HEK293 (cell line): ENCODE results near the gene MAPK12.
A peak's percentile ranks its signal among the peaks of the same experiment; 100 is the strongest.

Experiments used
- CTCF ChIA-PET: fragments of 350-600 bp; formaldehyde crosslinking; extraction: SDS; loops from one replicate; lab custom pipeline; 2021; ENCODE audit warnings: antibody characterized with exemption; lab: Yijun Ruan, JAX
- POLR2A ChIA-PET: fragments of 300-600 bp; formaldehyde crosslinking; extraction: SDS; loops from one replicate; lab custom pipeline; 2020; ENCODE audit warnings: antibody characterized with exemption, inconsistent platforms; lab: Yijun Ruan, JAX
- H3K27ac ChIP-seq: fragments of 200-500 bp; sonication (Bioruptor generic); 2 replicates; pipeline ENCODE4 v1.5.1; 2014; ENCODE audit warnings: low read depth, low read length, control low read depth, inconsistent platforms; ENCODE audit errors: extremely low read depth
- H3K36me3 ChIP-seq, 2 experiments: fragments of 200-500 bp in 1 of 2; sonication (Bioruptor generic) in 1 of 2; 1 replicate in 1 of 2; 2 replicates in 1 of 2; pipeline ENCODE4 v1.5.1; 2014 to 2017; ENCODE audit warnings: inconsistent platforms in 2 of 2, low read length in 2 of 2; ENCODE audit not compliant: control insufficient read depth in 2 of 2, insufficient read depth in 1 of 2
- H3K4me1 ChIP-seq: fragments of 200-500 bp; sonication (Bioruptor generic); 2 replicates; pipeline ENCODE4 v1.5.1; 2014; ENCODE audit warnings: mild to moderate bottlenecking, low read length, inconsistent platforms; ENCODE audit not compliant: control insufficient read depth, insufficient read depth
- H3K4me3 ChIP-seq: 2 replicates; pipeline ENCODE4 v1.5.1; 2011; ENCODE audit warnings: low read depth, mild to moderate bottlenecking, control low read depth, low read length, moderate library complexity
- H3K9me3 ChIP-seq: fragments of 200-500 bp; sonication (Bioruptor generic); 2 replicates; pipeline ENCODE4 v1.5.1; 2014; ENCODE audit warnings: low read depth, low read length, inconsistent platforms; ENCODE audit not compliant: control insufficient read depth, insufficient read depth
- EGR2 ChIP-seq: fragments of 450-650 bp; formaldehyde crosslinking; IDR thresholded peaks from 2 replicates; pipeline ENCODE4 v1.5.1; 2016; ENCODE audit warnings: low read depth, missing biosample characterization, missing genetic modification characterization
- KLF7 ChIP-seq: fragments of 450-650 bp; formaldehyde crosslinking; IDR thresholded peaks from 2 replicates; pipeline ENCODE4 v1.5.1; 2016; ENCODE audit warnings: missing biosample characterization, missing genetic modification characterization, borderline replicate concordance
- SALL2 ChIP-seq: fragments of 450-650 bp; formaldehyde crosslinking; IDR thresholded peaks from 2 replicates; pipeline ENCODE4 v1.5.0; 2017; ENCODE audit warnings: missing biosample characterization, mild to moderate bottlenecking, missing genetic modification characterization, borderline replicate concordance
- TRIM28 ChIP-seq: IDR thresholded peaks from 2 replicates; pipeline ENCODE4 v1.6.1; 2011; ENCODE audit warnings: low read length, control low read depth, borderline replicate concordance
- ZBTB17 ChIP-seq: fragments of 450-650 bp; formaldehyde crosslinking; IDR thresholded peaks from 2 replicates; pipeline ENCODE4 v1.5.1; 2016; ENCODE audit warnings: missing biosample characterization, missing genetic modification characterization
- ZBTB7A ChIP-seq: fragments of 450-650 bp; formaldehyde crosslinking; IDR thresholded peaks from 2 replicates; pipeline ENCODE4 v1.5.1; 2016; ENCODE audit warnings: low read depth, missing biosample characterization, missing genetic modification characterization
- ZNF248 ChIP-seq: fragments of 450-650 bp; formaldehyde crosslinking; IDR thresholded peaks from 2 replicates; pipeline ENCODE4 v1.5.1; 2017; ENCODE audit warnings: missing biosample characterization, missing genetic modification characterization
- ZNF404 ChIP-seq: fragments of 450-650 bp; formaldehyde crosslinking; IDR thresholded peaks from 2 replicates; pipeline ENCODE4 v1.5.1; 2017; ENCODE audit warnings: missing biosample characterization, missing genetic modification characterization
- ZNF544 ChIP-seq: fragments of 450-650 bp; formaldehyde crosslinking; IDR thresholded peaks from 2 replicates; pipeline ENCODE4 v1.5.0; 2017; ENCODE audit warnings: missing biosample characterization, missing genetic modification characterization
- ZNF549 ChIP-seq: fragments of 450-650 bp; IDR thresholded peaks from 2 replicates; pipeline ENCODE4 v1.5.1; 2018; ENCODE audit warnings: missing biosample characterization, missing genetic modification characterization, mild to moderate bottlenecking, inconsistent platforms, moderate library complexity
- ZNF571 ChIP-seq: fragments of 450-650 bp; formaldehyde crosslinking; IDR thresholded peaks from 2 replicates; pipeline ENCODE4 v1.5.0; 2017; ENCODE audit warnings: missing biosample characterization, missing genetic modification characterization
- ZNF747 ChIP-seq: fragments of 450-650 bp; formaldehyde crosslinking; IDR thresholded peaks from 2 replicates; pipeline ENCODE4 v1.5.1; 2016; ENCODE audit warnings: missing biosample characterization, missing genetic modification characterization
- ZNF792 ChIP-seq: fragments of 450-650 bp; formaldehyde crosslinking; IDR thresholded peaks from 2 replicates; pipeline ENCODE4 v1.5.1; 2016; ENCODE audit warnings: missing biosample characterization, missing genetic modification characterization
- ZNF843 ChIP-seq: fragments of 450-650 bp; formaldehyde crosslinking; IDR thresholded peaks from 2 replicates; pipeline ENCODE4 v1.5.1; 2016; ENCODE audit warnings: missing biosample characterization, missing genetic modification characterization
- TF ChIP-seq, protein P1 (sequence below): fragments of 450-650 bp; formaldehyde crosslinking; IDR thresholded peaks from 2 replicates; pipeline ENCODE4 v1.5.1; 2016; ENCODE audit warnings: missing biosample characterization, missing genetic modification characterization
- TF ChIP-seq, protein P2 (sequence below): fragments of 450-650 bp; formaldehyde crosslinking; conservative IDR thresholded peaks from 2 replicates; pipeline ENCODE4 v1.5.1; 2016; ENCODE audit warnings: low read depth, missing biosample characterization, missing genetic modification characterization
- TF ChIP-seq, protein P3 (sequence below): fragments of 450-650 bp; IDR thresholded peaks from 2 replicates; pipeline ENCODE4 v1.5.1; 2018; ENCODE audit warnings: missing biosample characterization, missing genetic modification characterization
- TF ChIP-seq, protein P4 (sequence below): fragments of 450-650 bp; formaldehyde crosslinking; IDR thresholded peaks from 2 replicates; pipeline ENCODE4 v1.5.1; 2016; ENCODE audit warnings: missing biosample characterization, missing genetic modification characterization
- TF ChIP-seq, protein P5 (sequence below): fragments of 450-650 bp; formaldehyde crosslinking; IDR thresholded peaks from 2 replicates; pipeline ENCODE4 v1.5.1; 2016; ENCODE audit warnings: missing biosample characterization, missing genetic modification characterization
- TF ChIP-seq, protein P6 (sequence below): fragments of 450-650 bp; formaldehyde crosslinking; IDR thresholded peaks from 2 replicates; pipeline ENCODE4 v1.5.1; 2016; ENCODE audit warnings: missing biosample characterization, missing genetic modification characterization
- TF ChIP-seq, protein P7 (sequence below): fragments of 450-650 bp; formaldehyde crosslinking; IDR thresholded peaks from 2 replicates; pipeline ENCODE4 v1.5.1; 2016; ENCODE audit warnings: missing biosample characterization, missing genetic modification characterization

The MAPK12 gene

DNA sequence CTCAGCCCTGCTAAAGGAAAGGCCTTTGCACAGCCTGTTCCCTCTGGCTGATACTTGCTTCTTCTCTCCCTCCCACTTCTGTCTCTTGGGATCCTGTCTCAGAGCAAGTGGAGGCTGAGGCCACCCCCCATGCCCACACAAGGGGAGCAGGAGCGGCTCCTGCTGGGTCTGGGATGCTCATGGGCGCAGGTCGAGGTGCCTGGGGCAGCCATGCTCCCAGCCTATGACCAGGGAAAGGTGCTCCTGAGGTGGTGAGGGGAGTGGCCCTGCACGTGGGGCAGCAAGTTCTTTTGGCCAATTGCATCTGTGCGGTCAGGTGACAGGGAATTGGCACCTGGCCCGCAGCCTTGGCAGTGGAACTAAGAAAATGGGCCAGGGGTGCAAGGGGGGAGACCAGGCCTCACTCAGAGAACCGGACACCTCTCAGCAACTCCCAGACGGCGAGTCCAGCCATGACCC lies 7.2 kb upstream of the MAPK12 start:
- peaks cover 14% of the 10 kb centered on the region for H3K4me1 ChIP-seq
- H3K9me3 ChIP-seq, result no peaks in the 10 kb centered on the region
- CTCF ChIA-PET, result interaction anchor here (0.7 to 1.1 kb wide), 4 partner anchors 16 to 169 kb away, joined by 3 read pairs; no protein-coding TSS in a partner anchor
- H3K27ac ChIP-seq, result no peak overlapping the region
- POLR2A ChIA-PET, result interaction anchor here (1.3 kb wide), 1 partner anchor 13 kb away, joined by 3 read pairs; no protein-coding TSS in a partner anchor
- no peaks in the 10 kb centered on the region for H3K36me3 ChIP-seq
- no peak overlapping the region for H3K4me3 ChIP-seq
- TF ChIP-seq, protein P1, sequence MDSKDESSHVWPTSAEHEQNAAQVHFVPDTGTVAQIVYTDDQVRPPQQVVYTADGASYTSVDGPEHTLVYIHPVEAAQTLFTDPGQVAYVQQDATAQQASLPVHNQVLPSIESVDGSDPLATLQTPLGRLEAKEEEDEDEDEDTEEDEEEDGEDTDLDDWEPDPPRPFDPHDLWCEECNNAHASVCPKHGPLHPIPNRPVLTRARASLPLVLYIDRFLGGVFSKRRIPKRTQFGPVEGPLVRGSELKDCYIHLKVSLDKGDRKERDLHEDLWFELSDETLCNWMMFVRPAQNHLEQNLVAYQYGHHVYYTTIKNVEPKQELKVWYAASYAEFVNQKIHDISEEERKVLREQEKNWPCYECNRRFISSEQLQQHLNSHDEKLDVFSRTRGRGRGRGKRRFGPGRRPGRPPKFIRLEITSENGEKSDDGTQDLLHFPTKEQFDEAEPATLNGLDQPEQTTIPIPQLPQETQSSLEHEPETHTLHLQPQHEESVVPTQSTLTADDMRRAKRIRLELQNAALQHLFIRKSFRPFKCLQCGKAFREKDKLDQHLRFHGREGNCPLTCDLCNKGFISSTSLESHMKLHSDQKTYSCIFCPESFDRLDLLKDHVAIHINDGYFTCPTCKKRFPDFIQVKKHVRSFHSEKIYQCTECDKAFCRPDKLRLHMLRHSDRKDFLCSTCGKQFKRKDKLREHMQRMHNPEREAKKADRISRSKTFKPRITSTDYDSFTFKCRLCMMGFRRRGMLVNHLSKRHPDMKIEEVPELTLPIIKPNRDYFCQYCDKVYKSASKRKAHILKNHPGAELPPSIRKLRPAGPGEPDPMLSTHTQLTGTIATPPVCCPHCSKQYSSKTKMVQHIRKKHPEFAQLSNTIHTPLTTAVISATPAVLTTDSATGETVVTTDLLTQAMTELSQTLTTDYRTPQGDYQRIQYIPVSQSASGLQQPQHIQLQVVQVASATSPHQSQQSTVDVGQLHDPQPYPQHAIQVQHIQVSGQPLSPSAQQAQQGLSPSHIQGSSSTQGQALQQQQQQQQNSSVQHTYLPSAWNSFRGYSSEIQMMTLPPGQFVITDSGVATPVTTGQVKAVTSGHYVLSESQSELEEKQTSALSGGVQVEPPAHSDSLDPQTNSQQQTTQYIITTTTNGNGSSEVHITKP (tag by site-specific recombination), result peak; percentile 75
- TF ChIP-seq ZNF549 (tag by site-specific recombination) (no peak), ZNF843 (tag by site-specific recombination) (no peak), KLF7 (no peak), ZNF792 (tag by site-specific recombination) (no peak), ZNF248 (no peak), TRIM28 (no peak), ZBTB17 (tag by site-specific recombination) (peak; percentile 70), ZNF747 (tag by site-specific recombination) (no peak), ZNF404 (tag by site-specific recombination) (no peak), EGR2 (tag by site-specific recombination) (peak; percentile 26; the same call in 1 of the 2 replicates), SALL2 (tag by site-specific recombination) (no peak), ZNF544 (tag by site-specific recombination) (no peak), ZBTB7A (tag by site-specific recombination) (0 out of 2 replicates have a peak, but pooled peaks have one; percentile 29), ZNF571 (tag by site-specific recombination) (no peak)
- TF ChIP-seq, protein P2, sequence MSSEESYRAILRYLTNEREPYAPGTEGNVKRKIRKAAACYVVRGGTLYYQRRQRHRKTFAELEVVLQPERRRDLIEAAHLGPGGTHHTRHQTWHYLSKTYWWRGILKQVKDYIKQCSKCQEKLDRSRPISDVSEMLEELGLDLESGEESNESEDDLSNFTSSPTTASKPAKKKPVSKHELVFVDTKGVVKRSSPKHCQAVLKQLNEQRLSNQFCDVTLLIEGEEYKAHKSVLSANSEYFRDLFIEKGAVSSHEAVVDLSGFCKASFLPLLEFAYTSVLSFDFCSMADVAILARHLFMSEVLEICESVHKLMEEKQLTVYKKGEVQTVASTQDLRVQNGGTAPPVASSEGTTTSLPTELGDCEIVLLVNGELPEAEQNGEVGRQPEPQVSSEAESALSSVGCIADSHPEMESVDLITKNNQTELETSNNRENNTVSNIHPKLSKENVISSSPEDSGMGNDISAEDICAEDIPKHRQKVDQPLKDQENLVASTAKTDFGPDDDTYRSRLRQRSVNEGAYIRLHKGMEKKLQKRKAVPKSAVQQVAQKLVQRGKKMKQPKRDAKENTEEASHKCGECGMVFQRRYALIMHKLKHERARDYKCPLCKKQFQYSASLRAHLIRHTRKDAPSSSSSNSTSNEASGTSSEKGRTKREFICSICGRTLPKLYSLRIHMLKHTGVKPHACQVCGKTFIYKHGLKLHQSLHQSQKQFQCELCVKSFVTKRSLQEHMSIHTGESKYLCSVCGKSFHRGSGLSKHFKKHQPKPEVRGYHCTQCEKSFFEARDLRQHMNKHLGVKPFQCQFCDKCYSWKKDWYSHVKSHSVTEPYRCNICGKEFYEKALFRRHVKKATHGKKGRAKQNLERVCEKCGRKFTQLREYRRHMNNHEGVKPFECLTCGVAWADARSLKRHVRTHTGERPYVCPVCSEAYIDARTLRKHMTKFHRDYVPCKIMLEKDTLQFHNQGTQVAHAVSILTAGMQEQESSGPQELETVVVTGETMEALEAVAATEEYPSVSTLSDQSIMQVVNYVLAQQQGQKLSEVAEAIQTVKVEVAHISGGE, result no peak
- TF ChIP-seq, protein P3, sequence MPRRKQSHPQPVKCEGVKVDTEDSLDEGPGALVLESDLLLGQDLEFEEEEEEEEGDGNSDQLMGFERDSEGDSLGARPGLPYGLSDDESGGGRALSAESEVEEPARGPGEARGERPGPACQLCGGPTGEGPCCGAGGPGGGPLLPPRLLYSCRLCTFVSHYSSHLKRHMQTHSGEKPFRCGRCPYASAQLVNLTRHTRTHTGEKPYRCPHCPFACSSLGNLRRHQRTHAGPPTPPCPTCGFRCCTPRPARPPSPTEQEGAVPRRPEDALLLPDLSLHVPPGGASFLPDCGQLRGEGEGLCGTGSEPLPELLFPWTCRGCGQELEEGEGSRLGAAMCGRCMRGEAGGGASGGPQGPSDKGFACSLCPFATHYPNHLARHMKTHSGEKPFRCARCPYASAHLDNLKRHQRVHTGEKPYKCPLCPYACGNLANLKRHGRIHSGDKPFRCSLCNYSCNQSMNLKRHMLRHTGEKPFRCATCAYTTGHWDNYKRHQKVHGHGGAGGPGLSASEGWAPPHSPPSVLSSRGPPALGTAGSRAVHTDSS (tag by site-specific recombination), result no peak
- TF ChIP-seq, protein P4, sequence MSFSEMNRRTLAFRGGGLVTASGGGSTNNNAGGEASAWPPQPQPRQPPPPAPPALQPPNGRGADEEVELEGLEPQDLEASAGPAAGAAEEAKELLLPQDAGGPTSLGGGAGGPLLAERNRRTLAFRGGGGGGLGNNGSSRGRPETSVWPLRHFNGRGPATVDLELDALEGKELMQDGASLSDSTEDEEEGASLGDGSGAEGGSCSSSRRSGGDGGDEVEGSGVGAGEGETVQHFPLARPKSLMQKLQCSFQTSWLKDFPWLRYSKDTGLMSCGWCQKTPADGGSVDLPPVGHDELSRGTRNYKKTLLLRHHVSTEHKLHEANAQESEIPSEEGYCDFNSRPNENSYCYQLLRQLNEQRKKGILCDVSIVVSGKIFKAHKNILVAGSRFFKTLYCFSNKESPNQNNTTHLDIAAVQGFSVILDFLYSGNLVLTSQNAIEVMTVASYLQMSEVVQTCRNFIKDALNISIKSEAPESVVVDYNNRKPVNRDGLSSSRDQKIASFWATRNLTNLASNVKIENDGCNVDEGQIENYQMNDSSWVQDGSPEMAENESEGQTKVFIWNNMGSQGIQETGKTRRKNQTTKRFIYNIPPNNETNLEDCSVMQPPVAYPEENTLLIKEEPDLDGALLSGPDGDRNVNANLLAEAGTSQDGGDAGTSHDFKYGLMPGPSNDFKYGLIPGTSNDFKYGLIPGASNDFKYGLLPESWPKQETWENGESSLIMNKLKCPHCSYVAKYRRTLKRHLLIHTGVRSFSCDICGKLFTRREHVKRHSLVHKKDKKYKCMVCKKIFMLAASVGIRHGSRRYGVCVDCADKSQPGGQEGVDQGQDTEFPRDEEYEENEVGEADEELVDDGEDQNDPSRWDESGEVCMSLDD (tag by site-specific recombination), result peak; percentile 45; the same call in 1 of the 2 replicates
- TF ChIP-seq, protein P5, sequence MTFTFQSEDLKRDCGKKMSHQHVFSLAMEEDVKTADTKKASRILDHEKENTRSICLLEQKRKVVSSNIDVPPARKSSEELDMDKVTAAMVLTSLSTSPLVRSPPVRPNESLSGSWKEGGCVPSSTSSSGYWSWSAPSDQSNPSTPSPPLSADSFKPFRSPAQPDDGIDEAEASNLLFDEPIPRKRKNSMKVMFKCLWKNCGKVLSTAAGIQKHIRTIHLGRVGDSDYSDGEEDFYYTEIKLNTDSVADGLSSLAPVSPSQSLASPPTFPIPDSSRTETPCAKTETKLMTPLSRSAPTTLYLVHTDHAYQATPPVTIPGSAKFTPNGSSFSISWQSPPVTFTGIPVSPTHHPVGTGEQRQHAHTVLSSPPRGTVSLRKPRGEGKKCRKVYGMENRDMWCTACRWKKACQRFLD (tag by site-specific recombination), result no peak
- TF ChIP-seq, protein P6, sequence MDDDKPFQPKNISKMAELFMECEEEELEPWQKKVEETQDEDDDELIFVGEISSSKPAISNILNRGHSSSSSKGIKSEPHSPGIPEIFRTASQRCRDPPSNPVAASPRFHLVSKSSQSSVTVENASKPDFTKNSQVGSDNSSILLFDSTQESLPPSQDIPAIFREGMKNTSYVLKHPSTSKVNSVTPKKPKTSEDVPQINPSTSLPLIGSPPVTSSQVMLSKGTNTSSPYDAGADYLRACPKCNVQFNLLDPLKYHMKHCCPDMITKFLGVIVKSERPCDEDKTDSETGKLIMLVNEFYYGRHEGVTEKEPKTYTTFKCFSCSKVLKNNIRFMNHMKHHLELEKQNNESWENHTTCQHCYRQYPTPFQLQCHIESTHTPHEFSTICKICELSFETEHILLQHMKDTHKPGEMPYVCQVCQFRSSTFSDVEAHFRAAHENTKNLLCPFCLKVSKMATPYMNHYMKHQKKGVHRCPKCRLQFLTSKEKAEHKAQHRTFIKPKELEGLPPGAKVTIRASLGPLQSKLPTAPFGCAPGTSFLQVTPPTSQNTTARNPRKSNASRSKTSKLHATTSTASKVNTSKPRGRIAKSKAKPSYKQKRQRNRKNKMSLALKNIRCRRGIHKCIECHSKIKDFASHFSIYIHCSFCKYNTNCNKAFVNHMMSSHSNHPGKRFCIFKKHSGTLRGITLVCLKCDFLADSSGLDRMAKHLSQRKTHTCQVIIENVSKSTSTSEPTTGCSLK (tag by site-specific recombination), result no peak
- TF ChIP-seq, protein P7, sequence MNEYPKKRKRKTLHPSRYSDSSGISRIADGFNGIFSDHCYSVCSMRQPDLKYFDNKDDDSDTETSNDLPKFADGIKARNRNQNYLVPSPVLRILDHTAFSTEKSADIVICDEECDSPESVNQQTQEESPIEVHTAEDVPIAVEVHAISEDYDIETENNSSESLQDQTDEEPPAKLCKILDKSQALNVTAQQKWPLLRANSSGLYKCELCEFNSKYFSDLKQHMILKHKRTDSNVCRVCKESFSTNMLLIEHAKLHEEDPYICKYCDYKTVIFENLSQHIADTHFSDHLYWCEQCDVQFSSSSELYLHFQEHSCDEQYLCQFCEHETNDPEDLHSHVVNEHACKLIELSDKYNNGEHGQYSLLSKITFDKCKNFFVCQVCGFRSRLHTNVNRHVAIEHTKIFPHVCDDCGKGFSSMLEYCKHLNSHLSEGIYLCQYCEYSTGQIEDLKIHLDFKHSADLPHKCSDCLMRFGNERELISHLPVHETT (tag by site-specific recombination), result no peak
